COR-L47 (cell line): ENCODE measurements around the gene MAPKAP1.

Experiments
- DNase-seq: peaks from one replicate; lab custom pipeline; 2025; lab: John Stamatoyannopoulos, UW

The MAPKAP1 gene

DNA sequence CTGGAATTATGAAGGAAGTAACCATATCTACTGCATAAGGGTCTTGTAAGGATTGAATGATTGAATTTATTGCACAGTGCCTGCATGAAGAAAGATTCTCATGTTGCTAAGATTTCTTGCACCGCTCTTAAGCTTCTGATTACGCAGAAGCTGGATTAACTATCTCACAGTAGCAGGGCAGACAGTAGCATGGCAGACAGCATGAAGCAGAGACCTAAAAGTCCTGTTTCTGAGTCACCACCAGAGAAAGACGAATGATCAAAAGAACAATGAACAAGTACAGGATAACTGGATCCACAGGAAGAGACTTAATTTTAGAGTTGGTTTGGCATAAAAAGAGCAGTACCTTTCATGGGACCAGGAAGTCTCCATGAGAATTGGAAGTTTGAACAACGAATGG, 142.4 kb downstream of the MAPKAP1 start:
- DNase-seq: no peak

- DNase-seq: no peak
Measured at GRCh38 chr9:125561509-125562148, 145.4 kb downstream of the MAPKAP1 start.

- no peak for DNase-seq
Measured at GRCh38 chr9:125559894-125560293, 147.1 kb downstream of the MAPKAP1 start.

DNA sequence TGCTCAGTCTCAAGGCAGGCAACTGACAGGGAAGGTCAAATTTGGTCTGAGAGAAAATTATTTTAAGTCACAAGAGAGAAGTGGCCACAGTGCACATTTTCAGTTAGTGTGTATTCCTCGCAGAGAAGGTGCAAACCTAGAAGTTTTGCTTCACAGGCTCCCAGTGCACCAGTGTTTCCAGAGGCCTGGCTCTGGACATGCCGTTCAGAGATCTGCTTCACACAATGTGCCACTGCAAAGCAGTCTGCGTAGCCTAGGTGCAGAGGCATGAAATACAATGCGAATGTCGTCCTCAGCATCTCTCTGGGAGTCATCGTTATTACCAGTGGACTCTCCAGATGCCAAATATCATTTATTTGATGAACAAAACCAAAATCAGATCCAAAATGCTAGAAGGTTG, 147.8 kb downstream of the MAPKAP1 start:
- no peak for DNase-seq

DNA sequence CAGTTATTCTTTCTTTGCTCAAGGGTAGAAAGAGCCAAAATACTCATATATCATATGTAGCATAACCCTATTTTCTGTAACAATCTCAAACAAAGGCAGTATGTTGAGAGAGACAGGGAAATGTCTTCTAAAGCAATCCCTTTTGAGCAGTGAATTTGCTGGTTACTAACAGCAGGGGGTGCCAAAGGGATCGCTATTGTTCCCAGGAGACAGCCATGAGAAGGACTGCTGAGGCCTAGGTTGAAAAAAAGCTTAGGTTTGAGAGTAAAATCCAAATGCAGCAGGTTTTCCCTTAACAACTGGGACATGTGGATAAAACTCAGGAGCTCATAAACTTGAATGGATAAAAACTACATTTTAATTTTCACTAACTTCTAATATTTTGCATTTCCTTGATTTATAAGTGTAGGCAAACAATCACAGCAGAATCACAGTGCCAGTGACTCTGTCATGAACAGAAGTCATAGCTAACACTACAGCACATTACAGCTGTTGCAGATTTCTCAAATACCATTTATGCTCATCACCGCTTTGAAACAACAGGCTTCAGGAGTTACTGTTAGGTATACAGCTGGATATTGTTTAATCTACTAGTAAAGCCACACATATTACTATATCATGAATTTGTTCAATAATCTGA, 148.4 kb downstream of the MAPKAP1 start:
- DNase-seq: peak; percentile 46

GRCh38 chr9:125556046-125556721, 150.8 kb downstream of the MAPKAP1 start:
- no peak for DNase-seq

- no peak for DNase-seq
Measured at GRCh38 chr9:125554726-125555125, 152.3 kb downstream of the MAPKAP1 start.

- DNase-seq: no peak
Measured at GRCh38 chr9:125551781-125552180, 155.2 kb downstream of the MAPKAP1 start.

GRCh38 chr9:125549891-125550885, 156.8 kb downstream of the MAPKAP1 start:
- DNase-seq: no peak

GRCh38 chr9:125549465-125549871, 157.5 kb downstream of the MAPKAP1 start:
- no peak for DNase-seq

DNA sequence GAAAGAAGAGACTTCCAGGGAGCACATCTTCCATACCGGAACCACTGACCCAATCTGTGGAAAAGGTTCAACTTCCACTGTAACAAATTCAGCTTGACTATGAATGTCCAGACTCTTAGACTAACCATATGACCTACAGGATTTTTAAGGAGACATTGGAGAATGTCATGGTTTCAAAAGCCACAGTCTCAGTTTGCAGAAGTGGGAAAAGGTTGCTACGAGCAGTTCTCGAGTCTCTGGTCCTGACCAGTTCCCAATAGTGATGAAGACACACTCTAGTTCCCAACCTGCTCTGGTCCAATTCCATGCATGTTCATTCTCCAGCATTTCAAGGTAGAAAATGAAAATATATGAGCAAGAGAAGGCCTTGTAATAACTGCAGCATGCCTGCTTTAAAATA, 158.0 kb downstream of the MAPKAP1 start:
- DNase-seq: no peak

DNA sequence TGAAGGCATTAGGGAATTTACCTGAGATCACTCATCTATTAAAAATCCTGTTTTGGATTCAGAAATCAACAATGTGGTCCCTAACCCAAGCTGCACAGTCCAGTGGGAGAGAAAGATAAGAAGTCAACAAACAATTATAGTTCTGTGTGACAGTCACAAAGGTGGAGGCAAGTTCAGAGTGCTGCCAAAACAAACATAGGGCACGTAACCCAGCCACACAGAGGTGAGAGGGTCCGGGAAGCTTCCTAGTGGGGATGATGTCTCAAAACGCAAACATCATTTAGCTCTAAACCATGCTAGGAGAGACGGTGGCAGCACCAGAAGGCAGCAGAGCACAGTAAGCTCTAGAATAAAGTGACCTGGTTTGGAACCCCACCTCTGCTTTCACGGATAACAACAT, 158.9 kb downstream of the MAPKAP1 start:
- DNase-seq: no peak

GRCh38 chr9:125547368-125547767, 159.6 kb downstream of the MAPKAP1 start:
- DNase-seq: no peak

GRCh38 chr9:125545845-125546244, 161.2 kb downstream of the MAPKAP1 start:
- DNase-seq: no peak

- peak; percentile 23 for DNase-seq
Measured at GRCh38 chr9:125544988-125545651, 161.9 kb downstream of the MAPKAP1 start.

- DNase-seq: no peak
Measured at GRCh38 chr9:125544484-125544883, 162.5 kb downstream of the MAPKAP1 start.

DNA sequence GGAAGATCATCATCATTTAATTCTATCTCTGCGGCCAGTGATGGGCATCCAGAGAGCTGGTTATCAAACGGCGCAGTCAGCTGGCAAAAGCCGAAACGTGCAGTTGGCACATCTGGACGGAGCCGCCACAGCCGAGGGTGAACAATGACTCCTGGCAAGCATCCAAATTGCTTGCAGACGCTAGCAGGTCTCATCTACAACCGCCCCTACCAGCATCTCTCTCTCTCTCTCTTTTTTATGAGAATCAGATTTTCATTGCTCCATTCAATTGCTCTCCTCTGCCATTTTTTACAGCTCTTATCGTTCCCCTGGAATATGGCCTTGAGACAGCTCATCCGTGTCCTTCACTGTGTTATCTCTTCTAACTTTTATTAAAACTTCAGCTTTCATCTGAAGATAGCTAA, 165.2 kb downstream of the MAPKAP1 start:
- peak; percentile 97 for DNase-seq

GRCh38 chr9:125540497-125540896, 166.5 kb downstream of the MAPKAP1 start:
- no peak for DNase-seq

DNA sequence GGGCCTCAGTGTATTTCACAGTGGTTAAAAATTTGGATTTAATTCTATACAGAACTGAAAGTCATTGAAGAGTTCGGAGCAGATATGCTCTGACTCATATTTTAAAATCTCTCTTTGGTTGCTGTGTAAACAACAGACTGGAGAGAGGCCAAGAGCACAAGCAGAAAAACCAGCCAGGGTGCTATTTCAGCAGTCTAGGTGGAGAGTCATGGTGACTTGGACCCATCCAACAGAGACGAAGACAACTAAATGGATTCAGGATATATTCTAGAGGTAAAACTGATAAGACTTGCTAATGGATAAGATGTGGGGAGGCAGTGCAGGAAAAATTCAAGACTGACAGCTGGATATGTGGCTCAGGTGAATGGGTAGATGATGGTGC, 168.9 kb downstream of the MAPKAP1 start:
- peak; percentile 71 for DNase-seq

DNA sequence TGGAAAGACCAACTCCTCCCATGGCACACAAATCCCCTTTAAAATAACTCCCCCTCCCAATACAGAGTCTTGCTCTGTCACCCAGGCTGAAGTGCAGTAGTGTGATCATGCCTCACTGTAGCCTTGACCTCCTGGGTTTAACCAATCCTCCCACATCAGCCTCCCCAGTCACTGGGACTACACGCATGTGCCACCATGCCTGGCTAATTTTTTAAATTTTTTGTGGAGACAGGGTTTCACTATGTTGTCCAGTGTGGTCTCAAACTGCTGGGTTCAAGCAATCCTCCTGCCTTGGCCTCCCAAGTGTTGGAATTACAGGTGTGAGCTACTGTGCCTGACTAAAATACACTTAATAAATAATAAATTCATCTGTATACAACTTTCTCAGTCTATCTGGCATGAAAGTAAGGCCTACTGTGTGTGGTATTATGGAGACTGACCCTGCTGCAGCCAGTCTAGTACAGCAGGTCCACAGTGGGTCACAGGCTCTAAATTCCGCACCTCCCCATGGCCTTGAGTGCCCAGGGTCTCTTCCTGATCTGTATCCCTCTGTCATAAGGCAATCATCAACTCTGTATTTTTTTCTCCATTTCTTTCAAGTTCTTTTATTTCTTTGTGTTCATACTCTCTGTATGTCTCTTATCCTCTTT, 169.4 kb downstream of the MAPKAP1 start:
- no peak for DNase-seq

DNA sequence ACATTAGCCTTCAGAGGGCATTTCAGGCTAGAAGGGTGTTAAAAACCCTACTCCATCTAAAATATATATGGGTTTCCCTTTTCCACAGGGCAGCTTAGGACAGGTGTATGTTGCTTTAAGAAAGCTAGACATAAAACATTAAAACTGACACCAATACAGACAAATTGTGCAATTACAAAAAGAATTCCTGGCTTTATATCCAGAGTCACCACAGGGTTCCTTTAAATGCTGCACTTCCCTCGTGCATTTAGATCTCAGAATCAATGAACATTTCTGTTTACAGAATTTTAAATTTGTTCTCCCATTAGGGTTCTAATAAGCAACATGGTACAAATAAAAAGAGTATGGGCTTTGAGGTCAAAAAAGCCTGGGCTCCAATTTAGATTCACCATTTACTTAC, 170.2 kb downstream of the MAPKAP1 start:
- peak; percentile 49 for DNase-seq
